Upper lobe of left lung (tissue), 4 donors: ENCODE results near the gene BCAS1.

ENCODE experiments used
- POLR2A ChIP-seq, 4 donors: fragments of 450-650 bp; IDR thresholded peaks; one replicate each; pipeline ENCODE4 v1.5.1; 2016 to 2017; ENCODE audit warnings: antibody characterized with exemption in 4 of 4, mild to moderate bottlenecking in 2 of 4
- TF ChIP-seq, protein P1 (sequence below), 6 experiments: fragments of 450-650 bp in 4 of 6; fragments of 200-600 bp in 2 of 6; sonication (generic) in 2 of 6; IDR thresholded peaks; one replicate each; pipeline ENCODE4 v1.5.1; 2016 to 2019; ENCODE audit warnings: antibody characterized with exemption in 6 of 6

DNA sequence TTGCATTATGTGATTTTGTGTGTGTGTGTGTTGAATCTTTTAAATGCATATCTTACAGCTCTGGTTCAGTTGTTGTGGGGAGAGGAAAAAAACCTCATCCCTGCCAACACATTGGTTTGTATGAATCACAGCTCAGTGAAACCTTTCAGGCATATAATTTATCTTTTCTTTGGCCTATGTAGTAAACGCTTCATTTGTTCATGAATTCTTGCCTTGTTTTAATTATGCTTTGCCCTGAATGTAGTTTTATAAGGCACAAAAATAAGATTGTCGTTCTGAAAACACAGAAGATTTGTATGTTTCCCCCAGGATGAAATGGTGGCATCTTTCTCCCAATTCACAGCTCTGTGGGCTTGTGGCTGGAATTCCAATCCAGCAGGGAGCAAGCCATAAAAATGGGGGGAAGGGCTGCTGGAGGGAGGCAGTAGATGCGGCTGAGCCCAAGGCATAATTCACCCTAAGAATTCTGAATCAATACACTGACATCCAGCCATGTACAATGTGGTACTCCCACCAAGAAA lies 45.1 kb downstream of the BCAS1 start:
- TF ChIP-seq, protein P1, sequence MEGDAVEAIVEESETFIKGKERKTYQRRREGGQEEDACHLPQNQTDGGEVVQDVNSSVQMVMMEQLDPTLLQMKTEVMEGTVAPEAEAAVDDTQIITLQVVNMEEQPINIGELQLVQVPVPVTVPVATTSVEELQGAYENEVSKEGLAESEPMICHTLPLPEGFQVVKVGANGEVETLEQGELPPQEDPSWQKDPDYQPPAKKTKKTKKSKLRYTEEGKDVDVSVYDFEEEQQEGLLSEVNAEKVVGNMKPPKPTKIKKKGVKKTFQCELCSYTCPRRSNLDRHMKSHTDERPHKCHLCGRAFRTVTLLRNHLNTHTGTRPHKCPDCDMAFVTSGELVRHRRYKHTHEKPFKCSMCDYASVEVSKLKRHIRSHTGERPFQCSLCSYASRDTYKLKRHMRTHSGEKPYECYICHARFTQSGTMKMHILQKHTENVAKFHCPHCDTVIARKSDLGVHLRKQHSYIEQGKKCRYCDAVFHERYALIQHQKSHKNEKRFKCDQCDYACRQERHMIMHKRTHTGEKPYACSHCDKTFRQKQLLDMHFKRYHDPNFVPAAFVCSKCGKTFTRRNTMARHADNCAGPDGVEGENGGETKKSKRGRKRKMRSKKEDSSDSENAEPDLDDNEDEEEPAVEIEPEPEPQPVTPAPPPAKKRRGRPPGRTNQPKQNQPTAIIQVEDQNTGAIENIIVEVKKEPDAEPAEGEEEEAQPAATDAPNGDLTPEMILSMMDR (IDR thresholded peaks at IDR 0.05), result no peak
- TF ChIP-seq POLR2A (IDR thresholded peaks at IDR 0.05), result no peak
